KBM-7 (cell line): ENCODE data around the gene FUNDC1.

Experiments used
- DNase-seq: peaks from one replicate; pipeline ENCODE4 v3.0.0-alpha.2; 2015
- in situ Hi-C: fragments of 300-500 bp; cut with MboI; formaldehyde crosslinking; loops from 2 replicates; pipeline ENCODE4 v1.14.3; 2020; ENCODE audit warnings: low sequenced_read_pairs, low pct_unique_long_range_greater_than_20kb, mixed read lengths

Gene FUNDC1

DNA sequence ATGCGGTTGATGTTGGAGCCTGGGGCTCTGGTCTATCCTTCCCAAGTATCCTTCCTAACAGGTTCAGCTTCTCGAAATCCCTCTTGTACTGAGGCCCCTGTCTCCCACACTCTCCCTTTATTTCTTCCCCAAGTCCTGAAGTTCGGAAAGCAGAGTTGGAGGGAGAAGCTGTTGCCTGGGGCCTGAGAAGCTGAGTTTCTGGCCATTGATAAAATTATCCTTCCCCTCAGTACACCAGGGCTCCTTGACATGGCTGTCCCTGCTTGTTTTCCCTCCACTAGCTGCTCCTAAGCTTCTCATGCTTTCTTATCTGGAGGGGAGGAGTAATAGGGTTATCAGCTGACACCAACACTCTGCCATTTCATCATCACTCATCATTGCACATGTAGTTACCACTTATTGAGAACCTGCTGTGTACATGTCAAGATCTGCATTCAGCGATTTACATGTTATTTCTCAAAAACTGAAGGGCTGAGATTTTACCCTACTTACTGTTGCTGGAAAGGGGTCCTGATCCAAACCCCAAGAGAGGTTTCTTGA lies 58.0 kb downstream of the FUNDC1 start:
- DNase-seq = no peak
- in situ Hi-C loops = no loop called here

DNA sequence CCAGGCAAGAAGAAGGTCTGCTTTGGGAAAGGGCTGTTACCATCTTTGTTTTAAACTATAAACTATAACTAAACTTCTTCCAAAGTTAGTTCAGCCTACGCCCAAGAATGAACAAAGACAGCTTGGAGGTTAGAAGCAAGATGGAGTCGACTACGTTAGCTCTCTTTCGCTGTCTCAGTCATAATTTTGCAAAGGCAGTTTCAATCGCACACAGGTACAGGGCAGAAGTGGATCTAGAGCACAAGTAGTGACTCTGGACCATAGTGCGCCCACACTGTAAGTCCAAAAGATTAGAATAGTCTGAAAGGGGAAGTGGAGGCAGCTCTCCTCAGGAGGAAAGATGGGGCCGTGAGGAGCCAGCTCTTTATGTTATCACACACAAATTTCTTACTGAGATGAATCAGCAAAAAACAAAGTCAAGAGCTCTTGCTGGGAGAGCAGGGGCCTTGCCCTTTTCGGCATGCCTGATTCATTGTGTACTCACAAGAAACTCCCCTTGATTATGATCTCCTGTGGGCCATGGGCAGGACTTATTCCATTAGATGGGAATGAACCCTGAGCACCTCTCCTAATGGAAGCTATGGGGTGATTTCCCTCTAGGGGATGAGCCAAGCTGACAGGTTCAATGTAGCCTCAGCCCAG lies 58.6 kb downstream of the FUNDC1 start:
- in situ Hi-C loops = no loop called here
- DNase-seq = no peak

DNA sequence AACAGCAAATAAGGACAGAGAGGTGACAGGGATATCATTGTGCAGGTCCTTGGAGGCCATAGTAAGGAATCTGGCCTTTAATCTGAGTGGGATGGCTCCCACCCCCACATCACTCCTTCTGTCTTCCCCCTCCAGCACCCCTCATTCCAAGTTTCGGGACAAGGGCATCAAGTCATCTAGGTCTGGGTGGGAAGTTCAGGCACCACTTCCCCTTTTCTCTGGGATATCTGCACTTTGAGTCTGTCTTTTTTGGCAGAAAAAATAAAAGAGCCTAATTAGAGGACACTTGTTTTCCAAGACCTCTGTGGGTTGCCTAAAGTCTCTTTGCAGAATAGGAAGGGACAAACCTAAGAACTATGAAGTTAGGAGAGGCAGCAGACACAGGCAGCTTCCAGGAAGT lies 60.1 kb downstream of the FUNDC1 start:
- no peak for DNase-seq
- in situ Hi-C loops = no loop called here

DNA sequence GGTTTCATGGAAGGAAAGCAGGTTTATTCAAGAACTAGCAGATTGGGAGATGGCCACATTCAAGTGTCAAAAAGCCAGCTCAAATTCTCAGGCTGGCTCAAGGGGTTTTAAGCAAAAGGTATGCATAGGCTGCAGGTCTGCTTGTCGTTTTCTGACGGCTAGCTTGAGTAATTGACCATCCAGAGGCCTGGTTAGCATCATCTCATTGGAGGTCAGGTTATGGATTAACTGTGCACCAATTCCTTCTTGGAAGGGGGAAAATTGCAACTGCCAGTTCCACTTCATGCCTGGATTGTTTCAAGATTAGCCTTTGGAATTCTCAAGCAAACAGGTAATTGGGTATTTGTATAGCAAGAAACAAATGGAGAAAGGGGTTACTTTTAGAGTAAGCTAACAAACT lies 62.1 kb downstream of the FUNDC1 start:
- no peak for DNase-seq
- in situ Hi-C loops = no loop called here

DNA sequence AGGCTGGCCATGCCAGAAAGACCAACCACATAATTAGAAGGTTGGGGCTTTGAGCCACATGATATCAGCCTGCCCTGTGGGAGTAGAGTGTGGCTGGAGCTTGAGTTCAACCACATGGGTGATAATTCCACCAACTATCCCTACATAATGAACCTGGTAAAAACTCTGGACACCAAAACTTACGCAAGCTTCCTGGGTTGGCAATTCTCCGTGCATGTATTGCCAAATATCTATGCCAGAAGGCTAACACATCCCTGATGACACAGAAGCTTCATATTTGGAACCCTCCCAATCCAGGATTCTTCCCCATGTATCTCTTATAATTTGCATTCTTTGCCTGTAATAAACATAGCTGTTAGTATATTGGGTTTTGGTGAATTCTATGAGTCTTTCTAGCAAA lies 68.2 kb downstream of the FUNDC1 start:
- in situ Hi-C loops = no loop called here
- DNase-seq = no peak
